Neuronal stem cell (in vitro differentiated cells): Measurements from ENCODE around the gene ARL6IP5.

Experiments used
- DNase-seq: peaks from one replicate; pipeline ENCODE4 v3.0.0-alpha.2; 2013; ENCODE audit warnings: low spot score
- H2AFZ ChIP-seq: one replicate; pipeline ENCODE4 v1.6.1; 2013; ENCODE audit warnings: mild to moderate bottlenecking, low read length, inconsistent platforms
- H2AK5ac ChIP-seq: 2 replicates; pipeline ENCODE4 v1.6.1; 2013; ENCODE audit warnings: low read depth, mild to moderate bottlenecking, inconsistent platforms, low read length, moderate library complexity, mixed read lengths
- H2BK120ac ChIP-seq: 2 replicates; pipeline ENCODE4 v1.6.1; 2013; ENCODE audit warnings: low read depth, mild to moderate bottlenecking, inconsistent platforms, low read length, moderate library complexity, mixed read lengths
- H2BK12ac ChIP-seq: one replicate; pipeline ENCODE4 v1.6.1; 2013; ENCODE audit warnings: low read length, inconsistent platforms
- H2BK15ac ChIP-seq: 2 replicates; pipeline ENCODE4 v1.6.1; 2013; ENCODE audit warnings: mild to moderate bottlenecking, low read length, inconsistent platforms, mixed read lengths
- H2BK5ac ChIP-seq: one replicate; pipeline ENCODE4 v1.6.1; 2013; ENCODE audit warnings: inconsistent platforms, mild to moderate bottlenecking, low read length, moderate library complexity
- H3K14ac ChIP-seq: one replicate; pipeline ENCODE4 v1.6.1; 2013; ENCODE audit warnings: low read length, inconsistent platforms
- H3K18ac ChIP-seq: 2 replicates; pipeline ENCODE4 v1.6.1; 2013; ENCODE audit warnings: low read length, inconsistent platforms
- H3K23ac ChIP-seq: 2 replicates; pipeline ENCODE4 v1.6.1; 2013; ENCODE audit warnings: low read depth, mild to moderate bottlenecking, mixed read lengths, low read length, inconsistent platforms; ENCODE audit not compliant: poor library complexity
- H3K27ac ChIP-seq: replicated peaks from 3 replicates; pipeline ENCODE4 v1.5.1; 2013; ENCODE audit warnings: low read length, inconsistent platforms
- H3K27me3 ChIP-seq, 3 experiments: 2 replicates each; pipeline ENCODE4 v1.6.1; 2013; ENCODE audit warnings: low read length in 3 of 3, mild to moderate bottlenecking in 2 of 3, inconsistent platforms in 1 of 3, low read depth in 1 of 3, mixed read lengths in 1 of 3, moderate library complexity in 1 of 3; ENCODE audit not compliant: control insufficient read depth in 3 of 3, insufficient read depth in 3 of 3
- H3K36me3 ChIP-seq, 2 donors: replicated peaks in 1 of 2; 2 replicates each; pipeline ENCODE4 v1.6.1; 2013; ENCODE audit warnings: low read length in 2 of 2; ENCODE audit not compliant: control insufficient read depth in 2 of 2, insufficient read depth in 2 of 2
- H3K4ac ChIP-seq: 2 replicates; pipeline ENCODE4 v1.6.1; 2013; ENCODE audit warnings: inconsistent platforms, mild to moderate bottlenecking, low read length, moderate library complexity
- H3K4me1 ChIP-seq, 2 donors: 1 replicate in 1 of 2; 2 replicates in 1 of 2; pipeline ENCODE4 v1.6.1; 2013; ENCODE audit warnings: low read length in 2 of 2, low read depth in 1 of 2; ENCODE audit not compliant: control insufficient read depth in 2 of 2, insufficient read depth in 1 of 2
- H3K4me2 ChIP-seq: one replicate; pipeline ENCODE4 v1.6.1; 2013; ENCODE audit warnings: mild to moderate bottlenecking, low read length, inconsistent platforms; ENCODE audit not compliant: insufficient read depth, poor library complexity, severe bottlenecking
- H3K4me3 ChIP-seq, 2 donors: 2 replicates each; pipeline ENCODE4 v1.5.1; 2013; ENCODE audit warnings: low read length in 2 of 2, mild to moderate bottlenecking in 2 of 2, inconsistent platforms in 1 of 2, moderate library complexity in 1 of 2
- H3K79me1 ChIP-seq: one replicate; pipeline ENCODE4 v1.6.1; 2013; ENCODE audit warnings: low read depth, mild to moderate bottlenecking, inconsistent platforms, low read length, moderate library complexity
- H3K9ac ChIP-seq: one replicate; pipeline ENCODE4 v1.6.1; 2013; ENCODE audit warnings: mild to moderate bottlenecking, low read depth, low read length, inconsistent platforms; ENCODE audit not compliant: poor library complexity
- H3K9me3 ChIP-seq, 2 donors: replicated peaks in 1 of 2; 2 replicates each; pipeline versions ENCODE3 to v1.6.1; 2013; ENCODE audit warnings: low read length in 2 of 2, mild to moderate bottlenecking in 2 of 2, inconsistent platforms in 1 of 2, low read depth in 1 of 2, mixed read lengths in 1 of 2, moderate library complexity in 1 of 2; ENCODE audit not compliant: control insufficient read depth in 2 of 2, insufficient read depth in 1 of 2
- H4K8ac ChIP-seq: one replicate; pipeline ENCODE4 v1.6.1; 2013; ENCODE audit warnings: low read depth, mild to moderate bottlenecking, inconsistent platforms, low read length, moderate library complexity
- H4K91ac ChIP-seq: one replicate; pipeline ENCODE4 v1.6.1; 2013; ENCODE audit warnings: low read length, low read depth, mild to moderate bottlenecking, inconsistent platforms; ENCODE audit not compliant: poor library complexity
- WGBS, 2 donors: extraction: QIAGEN DNeasy Blood & Tissue Kit; methylation state at CpG; one replicate each; pipeline ENCODE4 v1.1.7; 2013; ENCODE audit warnings: missing lambda C conversion rate in 2 of 2, mixed read lengths in 1 of 2; ENCODE audit not compliant: insufficient read length in 2 of 2, insufficient replicate concordance in 1 of 2; ENCODE audit errors: extremely low coverage in 2 of 2; 5-methylcytosine and 5-hydroxymethylcytosine counted together

The ARL6IP5 gene

GRCh38 chr3:69104586-69104985, 19.8 kb downstream of the ARL6IP5 start:
- H2BK5ac ChIP-seq = no peak overlapping the region
- H3K4me1 ChIP-seq = no peaks in the 10 kb centered on the region
- no peak overlapping the region for H3K4me2 ChIP-seq
- H3K4me3 ChIP-seq = no peak overlapping the region
- no peak overlapping the region for H2BK12ac ChIP-seq
- no peak overlapping the region for H4K91ac ChIP-seq
- H3K18ac ChIP-seq = no peak overlapping the region
- no peak overlapping the region for H3K23ac ChIP-seq
- H3K14ac ChIP-seq = no peak overlapping the region
- WGBS, 2 donors = no CpG with 5 or more reads among the region's 8 CpGs
- no peak overlapping the region for H2BK120ac ChIP-seq
- H3K36me3 ChIP-seq = peaks cover 4 to 50% of the 10 kb centered on the region in 2 donors
- no peak overlapping the region for H4K8ac ChIP-seq
- no peak for DNase-seq
- H3K79me1 ChIP-seq = no peaks in the 10 kb centered on the region
- H3K9ac ChIP-seq = no peak overlapping the region
- no peak overlapping the region for H2AK5ac ChIP-seq
- no peaks in the 10 kb centered on the region for H3K27me3 ChIP-seq
- H2AFZ ChIP-seq = no peak overlapping the region
- H2BK15ac ChIP-seq = no peak overlapping the region
- no peak overlapping the region for H3K27ac ChIP-seq
- no peak overlapping the region for H3K4ac ChIP-seq
- H3K9me3 ChIP-seq = no peaks in the 10 kb centered on the region

GRCh38 chr3:69105320-69105719, 20.6 kb downstream of the ARL6IP5 start:
- Histone ChIP-seq H4K91ac (no peak overlapping the region), H3K27ac (no peak overlapping the region), H2BK12ac (no peak overlapping the region), H2BK120ac (no peak overlapping the region), H3K23ac (no peak overlapping the region), H3K79me1 (no peaks in the 10 kb centered on the region), H3K27me3 (no peaks in the 10 kb centered on the region), H2AFZ (no peak overlapping the region), H3K18ac (no peak overlapping the region), H2AK5ac (no peak overlapping the region), H3K9ac (no peak overlapping the region), H2BK5ac (no peak overlapping the region), H3K4me2 (no peak overlapping the region), H4K8ac (no peak overlapping the region), H3K4ac (no peak overlapping the region), H3K36me3 (peaks cover 4 to 50% of the 10 kb centered on the region in 2 donors), H3K14ac (no peak overlapping the region), H2BK15ac (no peak overlapping the region), H3K4me3 (no peak overlapping the region), H3K9me3 (no peaks in the 10 kb centered on the region), H3K4me1 (no peaks in the 10 kb centered on the region)
- WGBS, 2 donors = no CpG with 5 or more reads among the region's 3 CpGs
- no peak for DNase-seq

GRCh38 chr3:69107841-69108240, 23.1 kb downstream of the ARL6IP5 start:
- H4K91ac ChIP-seq = no peak overlapping the region
- no peaks in the 10 kb centered on the region for H3K4me1 ChIP-seq
- no peak overlapping the region for H3K27ac ChIP-seq
- no peak overlapping the region for H2AFZ ChIP-seq
- no peak overlapping the region for H2BK12ac ChIP-seq
- no peak overlapping the region for H3K18ac ChIP-seq
- H3K4ac ChIP-seq = no peak overlapping the region
- no peak overlapping the region for H3K4me3 ChIP-seq
- H3K4me2 ChIP-seq = no peak overlapping the region
- no peak for DNase-seq
- H3K27me3 ChIP-seq = no peaks in the 10 kb centered on the region
- H3K14ac ChIP-seq = no peak overlapping the region
- no peak overlapping the region for H3K9ac ChIP-seq
- H2AK5ac ChIP-seq = no peak overlapping the region
- H3K36me3 ChIP-seq = peaks cover 0 to 34% of the 10 kb centered on the region in 2 donors
- no peak overlapping the region for H2BK15ac ChIP-seq
- no peak overlapping the region for H2BK5ac ChIP-seq
- no peaks in the 10 kb centered on the region for H3K79me1 ChIP-seq
- WGBS, 2 donors = no CpG with 5 or more reads among the region's 5 CpGs
- H2BK120ac ChIP-seq = no peak overlapping the region
- H3K23ac ChIP-seq = no peak overlapping the region
- no peak overlapping the region for H4K8ac ChIP-seq
- no peaks in the 10 kb centered on the region for H3K9me3 ChIP-seq

- no peak overlapping the region for H2AK5ac ChIP-seq
- no peak overlapping the region for H4K8ac ChIP-seq
- H3K4me1 ChIP-seq = no peaks in the 10 kb centered on the region
- H2AFZ ChIP-seq = no peak overlapping the region
- no peak overlapping the region for H3K4me2 ChIP-seq
- no peaks in the 10 kb centered on the region for H3K27me3 ChIP-seq
- H3K4me3 ChIP-seq = no peak overlapping the region
- no peak overlapping the region for H3K27ac ChIP-seq
- no peak overlapping the region for H2BK120ac ChIP-seq
- no peak overlapping the region for H4K91ac ChIP-seq
- H3K9me3 ChIP-seq = no peaks in the 10 kb centered on the region
- no peak overlapping the region for H3K14ac ChIP-seq
- no peak overlapping the region for H3K18ac ChIP-seq
- H3K4ac ChIP-seq = no peak overlapping the region
- no peak overlapping the region for H2BK12ac ChIP-seq
- H3K36me3 ChIP-seq = peaks cover 0 to 26% of the 10 kb centered on the region in 2 donors
- DNase-seq = no peak
- H3K23ac ChIP-seq = no peak overlapping the region
- H3K79me1 ChIP-seq = no peaks in the 10 kb centered on the region
- H2BK5ac ChIP-seq = no peak overlapping the region
- no peak overlapping the region for H3K9ac ChIP-seq
- no CpG with 5 or more reads among the region's 5 CpGs for WGBS, 2 donors
- no peak overlapping the region for H2BK15ac ChIP-seq
These were observed 24.1 kb downstream of the ARL6IP5 start for GRCh38 chr3:69108811-69109210.
